Bronchial epithelial cell (primary cell): ENCODE measurements around the gene TBX4. TPM values are rescaled to one million over a fixed set of nuclear protein-coding genes. Genes with fewer than 3 reads are reported as not detected.

Experiments
- DNase-seq: peaks from one replicate; pipeline ENCODE4 v3.0.0-alpha.2; 2010; ENCODE audit warnings: low read depth
- FAIRE-seq: peaks from 2 replicates; lab custom pipeline; 2011; peaks lifted over from hg19 to GRCh38; lab: Jason Lieb, UNC
- H3K27me3 ChIP-seq: 2 replicates; pipeline ENCODE4 v1.5.1; 2011; ENCODE audit warnings: low read length; ENCODE audit not compliant: control insufficient read depth, insufficient read depth
- H3K36me3 ChIP-seq: 2 replicates; pipeline ENCODE4 v1.5.1; 2011; ENCODE audit warnings: low read length; ENCODE audit not compliant: control insufficient read depth, insufficient read depth
- H3K4me3 ChIP-seq: 2 replicates; pipeline ENCODE4 v1.5.1; 2011; ENCODE audit warnings: mild to moderate bottlenecking, low read depth, low read length, control low read depth
- total RNA-seq: library from RNA; depleted of rRNA; stranded (reverse); fragments of >200 nt; gene quantifications from 2 replicates; pipeline ENCODE4 v1.2.1, GENCODE V29; 2014
- TF ChIP-seq, protein P1 (sequence below): IDR thresholded peaks from 2 replicates; pipeline ENCODE4 v1.5.1; 2011; ENCODE audit warnings: mild to moderate bottlenecking, moderate library complexity, low read length, control low read depth, inconsistent platforms; ENCODE audit not compliant: insufficient read depth, severe bottlenecking

Gene TBX4
- total RNA-seq, 1 donor from 2014 or later: not detected

DNA sequence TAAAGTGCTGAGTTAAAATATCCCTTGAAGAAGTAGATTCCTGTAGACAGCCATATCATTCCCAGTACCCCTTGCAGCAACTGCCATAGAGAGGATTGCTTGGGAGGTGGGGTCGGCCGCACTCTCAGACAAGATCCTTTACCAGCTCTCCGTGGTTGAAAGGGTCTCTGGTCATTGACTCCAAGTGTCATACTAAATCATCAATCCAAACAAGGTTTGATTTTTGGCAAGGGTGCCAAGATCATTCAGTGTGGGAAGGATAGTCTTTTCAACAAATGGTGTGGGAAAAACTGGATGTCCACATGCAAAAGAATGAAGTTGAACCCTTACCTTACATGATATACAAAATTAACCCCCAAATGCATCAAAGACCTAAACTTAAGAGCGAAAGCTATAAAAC is 30.8 kb upstream of the TBX4 start:
- no peak for FAIRE-seq
- H3K27me3 ChIP-seq: peaks cover 16% of the 10 kb centered on the region
- TF ChIP-seq, protein P1, sequence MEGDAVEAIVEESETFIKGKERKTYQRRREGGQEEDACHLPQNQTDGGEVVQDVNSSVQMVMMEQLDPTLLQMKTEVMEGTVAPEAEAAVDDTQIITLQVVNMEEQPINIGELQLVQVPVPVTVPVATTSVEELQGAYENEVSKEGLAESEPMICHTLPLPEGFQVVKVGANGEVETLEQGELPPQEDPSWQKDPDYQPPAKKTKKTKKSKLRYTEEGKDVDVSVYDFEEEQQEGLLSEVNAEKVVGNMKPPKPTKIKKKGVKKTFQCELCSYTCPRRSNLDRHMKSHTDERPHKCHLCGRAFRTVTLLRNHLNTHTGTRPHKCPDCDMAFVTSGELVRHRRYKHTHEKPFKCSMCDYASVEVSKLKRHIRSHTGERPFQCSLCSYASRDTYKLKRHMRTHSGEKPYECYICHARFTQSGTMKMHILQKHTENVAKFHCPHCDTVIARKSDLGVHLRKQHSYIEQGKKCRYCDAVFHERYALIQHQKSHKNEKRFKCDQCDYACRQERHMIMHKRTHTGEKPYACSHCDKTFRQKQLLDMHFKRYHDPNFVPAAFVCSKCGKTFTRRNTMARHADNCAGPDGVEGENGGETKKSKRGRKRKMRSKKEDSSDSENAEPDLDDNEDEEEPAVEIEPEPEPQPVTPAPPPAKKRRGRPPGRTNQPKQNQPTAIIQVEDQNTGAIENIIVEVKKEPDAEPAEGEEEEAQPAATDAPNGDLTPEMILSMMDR: no peak

DNA sequence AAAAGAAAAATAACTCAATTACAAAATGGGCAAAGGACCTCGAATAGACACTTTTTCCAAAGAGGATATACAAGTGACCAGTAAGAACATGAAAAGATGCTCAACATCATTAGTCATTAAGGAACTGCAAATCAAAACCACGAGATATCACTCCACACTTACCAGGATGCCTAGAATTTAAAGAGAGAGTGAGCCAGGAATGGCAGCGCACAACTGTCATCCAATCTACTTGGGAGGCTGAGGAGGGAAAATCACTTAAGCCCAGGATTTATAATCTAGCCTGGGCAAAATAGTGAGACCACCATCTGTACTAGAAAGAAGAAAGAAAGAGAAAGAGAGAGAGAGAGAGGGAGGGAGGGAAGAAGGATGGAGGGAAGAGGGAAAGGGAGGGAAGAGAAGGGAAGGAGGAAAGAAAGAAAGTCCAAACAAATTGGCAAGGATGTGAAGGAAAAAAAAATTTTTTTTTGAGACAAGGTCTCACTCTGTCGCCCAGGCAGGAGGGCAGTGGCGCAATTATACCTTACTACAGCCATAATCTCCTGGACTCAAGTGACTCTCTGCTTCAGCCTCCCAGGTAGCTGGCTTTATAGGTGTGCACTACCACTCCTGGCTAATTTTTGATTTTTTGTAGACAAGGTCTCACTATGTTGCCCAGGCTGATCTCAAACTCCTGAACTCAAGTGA is 30.0 kb upstream of the TBX4 start:
- peak; percentile 41 for DNase-seq
- FAIRE-seq: no peak
- peaks cover 16% of the 10 kb centered on the region for H3K27me3 ChIP-seq

More for the DNA sequence above, 30.8 kb upstream of the TBX4 start:
- no peak for DNase-seq
- Histone ChIP-seq H3K4me3 (no peak overlapping the region), H3K36me3 (no peaks in the 10 kb centered on the region)

GRCh38 chr17:61422869-61423268 is 29.4 kb upstream of the TBX4 start:
- FAIRE-seq (no peak), DNase-seq (no peak)
- peaks cover 16% of the 10 kb centered on the region for H3K27me3 ChIP-seq
- no peak overlapping the region for H3K4me3 ChIP-seq
- H3K36me3 ChIP-seq: no peaks in the 10 kb centered on the region
- TF ChIP-seq, protein P1: no peak

More for the DNA sequence above, 30.0 kb upstream of the TBX4 start:
- Histone ChIP-seq H3K36me3 (no peaks in the 10 kb centered on the region), H3K4me3 (no peak overlapping the region)
- TF ChIP-seq, protein P1: no peak

DNA sequence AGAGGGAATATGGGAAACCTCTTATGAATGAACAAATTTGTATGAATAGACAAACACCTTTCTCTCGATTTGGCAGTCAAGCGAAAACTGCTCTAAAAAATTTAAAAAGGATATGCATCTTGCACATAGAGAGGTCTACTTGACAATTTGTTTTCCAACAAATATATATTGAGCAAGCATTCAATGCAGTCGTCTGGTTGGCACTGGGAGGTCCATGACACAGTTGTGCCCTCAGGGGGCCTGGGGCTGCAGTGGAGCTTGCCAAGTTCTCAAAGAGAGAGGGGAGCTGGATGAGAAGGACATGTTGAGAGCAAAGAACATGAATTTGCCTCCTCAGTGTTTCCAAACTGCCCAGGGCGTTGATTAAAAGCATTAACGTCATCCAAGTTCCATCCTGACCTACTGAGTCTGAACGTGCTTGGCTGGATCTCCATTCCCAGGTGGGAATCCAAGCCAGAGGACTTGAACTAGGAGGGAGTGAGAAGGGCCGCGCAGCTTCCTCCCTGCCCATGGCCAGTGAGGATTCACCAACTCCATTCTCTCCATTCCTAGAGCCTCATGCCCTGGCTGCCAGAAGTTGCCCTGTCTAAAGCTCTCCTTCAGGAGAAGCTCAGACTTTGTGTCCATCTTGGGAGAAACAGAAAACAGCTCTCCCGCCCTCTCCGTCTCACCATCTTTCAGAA is 28.1 kb upstream of the TBX4 start:
- Histone ChIP-seq H3K36me3 (no peaks in the 10 kb centered on the region), H3K4me3 (no peak overlapping the region), H3K27me3 (peaks cover 14% of the 10 kb centered on the region)
- no peak for DNase-seq
- FAIRE-seq: no peak
- TF ChIP-seq, protein P1: no peak

GRCh38 chr17:61425682-61426481 is 26.3 kb upstream of the TBX4 start:
- DNase-seq (no peak), FAIRE-seq (no peak)
- peaks cover 2% of the 10 kb centered on the region for H3K27me3 ChIP-seq
- no peaks in the 10 kb centered on the region for H3K36me3 ChIP-seq
- H3K4me3 ChIP-seq: no peak overlapping the region
- TF ChIP-seq, protein P1: peak; percentile 22
